OCI-LY3 (cell line): ENCODE results near the gene POU5F1.
"Not testable (repeated sequence)": the region's sequence is repeated elsewhere in the genome, so short reads cannot be mapped to it uniquely, and the experiment has no call there.

ENCODE experiments used
- H2AFZ ChIP-seq: fragments of 200-600, 300-600 bp; shearing (Covaris generic); 2 replicates; pipeline ENCODE4 v1.6.0; 2014; ENCODE audit warnings: antibody characterized with exemption, low read depth, low read length
- H3K27ac ChIP-seq: fragments of 200-600, 300-600 bp; sonication (generic); 2 replicates; pipeline ENCODE4 v1.5.1; 2014; ENCODE audit warnings: mild to moderate bottlenecking, low read length, moderate library complexity, mixed read lengths
- H3K27me3 ChIP-seq: fragments of 200-600, 300-600 bp; sonication (generic); 2 replicates; pipeline ENCODE4 v1.6.1; 2014; ENCODE audit warnings: low read depth, low read length, mixed read lengths
- H3K36me3 ChIP-seq: fragments of 200-600, 300-600 bp; sonication (generic); replicated peaks from 2 replicates; pipeline ENCODE3; 2014; ENCODE audit warnings: low read depth, low read length, mixed read lengths
- H3K4me1 ChIP-seq: fragments of 300-600, 200-600 bp; sonication (generic); 2 replicates; pipeline ENCODE4 v1.6.1; 2014; ENCODE audit warnings: low read length, mixed read lengths
- H3K4me2 ChIP-seq: fragments of 200-600, 300-600 bp; sonication (generic); 2 replicates; pipeline ENCODE4 v1.6.1; 2014; ENCODE audit warnings: low read length, mixed read lengths
- H3K4me3 ChIP-seq: fragments of 300-600, 200-600 bp; sonication (generic); 2 replicates; pipeline ENCODE4 v1.5.1; 2014; ENCODE audit warnings: antibody characterized with exemption, mild to moderate bottlenecking, low read length, moderate library complexity
- H3K79me2 ChIP-seq: fragments of 300-600, 200-600 bp; shearing (Covaris generic); 2 replicates; pipeline ENCODE4 v1.6.1; 2014; ENCODE audit warnings: mild to moderate bottlenecking, low read length, mixed read lengths
- H3K9ac ChIP-seq: fragments of 300-600, 200-600 bp; shearing (Covaris generic); 2 replicates; pipeline ENCODE4 v1.6.0; 2014; ENCODE audit warnings: mild to moderate bottlenecking, low read length, moderate library complexity
- H3K9me3 ChIP-seq: fragments of 200-600, 300-600 bp; shearing (Covaris generic); 2 replicates; pipeline ENCODE4 v1.6.1; 2014; ENCODE audit warnings: low read length, mixed read lengths; ENCODE audit not compliant: insufficient read depth
- H4K20me1 ChIP-seq: fragments of 200-600, 300-600 bp; sonication (generic); 2 replicates; pipeline ENCODE4 v1.6.1; 2016; ENCODE audit warnings: low read length, mixed read lengths; ENCODE audit not compliant: insufficient read depth
- CTCF ChIP-seq: fragments of 200-600, 300-600 bp; sonication (generic); IDR thresholded peaks from 2 replicates; pipeline ENCODE4 v1.5.1; 2014; ENCODE audit warnings: antibody characterized with exemption, low read length, low read depth
- EZH2phosphoT487 ChIP-seq: fragments of 200-600 bp; shearing (Covaris generic); IDR thresholded peaks from 2 replicates; pipeline ENCODE4 v1.6.1; 2018; ENCODE audit warnings: antibody characterized with exemption, mixed run types, low read depth

POU5F1 gene

DNA sequence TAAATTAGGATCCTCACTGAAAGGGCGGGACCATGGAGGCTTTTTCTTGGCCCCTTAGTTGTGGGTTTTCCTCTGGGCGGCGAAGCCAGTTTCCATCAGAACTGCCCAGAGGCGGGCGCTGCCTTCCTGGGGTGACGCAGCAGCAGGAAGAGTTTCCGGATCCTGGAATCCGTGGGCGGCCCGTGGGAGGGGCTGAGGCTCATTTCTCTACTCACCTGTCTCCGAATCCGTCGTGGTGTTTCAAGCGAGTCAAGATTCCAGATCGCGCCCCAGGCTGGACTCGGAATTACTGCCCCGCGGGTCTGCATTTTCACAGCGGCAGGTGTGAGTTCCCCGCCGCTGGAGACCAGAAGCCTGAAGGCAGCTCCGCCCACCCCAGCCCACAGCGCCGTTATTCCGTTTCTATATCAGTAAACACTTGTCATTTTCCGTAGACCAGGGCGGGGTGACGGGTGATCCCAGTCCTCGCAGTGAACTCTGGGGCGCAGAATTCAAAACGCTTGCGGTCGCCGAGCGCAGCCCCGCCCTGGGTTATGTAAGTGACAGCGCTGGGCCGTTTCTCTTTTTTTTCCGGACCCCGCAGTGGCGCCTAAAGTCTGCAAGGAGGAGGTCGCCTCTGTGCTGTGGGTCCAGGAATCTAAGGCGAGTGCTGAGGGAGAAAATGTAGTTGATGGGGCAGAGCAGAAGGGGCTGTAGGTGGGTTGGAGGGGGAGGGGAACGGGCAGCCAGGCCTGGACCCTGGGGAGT is 27.2 kb upstream of the POU5F1 start:
- Histone ChIP-seq H3K9me3 (peaks cover 10% of the 10 kb centered on the region; the same call in 1 of the 2 replicates), H2AFZ (no peak overlapping the region; the same call in 1 of the 2 replicates)

DNA sequence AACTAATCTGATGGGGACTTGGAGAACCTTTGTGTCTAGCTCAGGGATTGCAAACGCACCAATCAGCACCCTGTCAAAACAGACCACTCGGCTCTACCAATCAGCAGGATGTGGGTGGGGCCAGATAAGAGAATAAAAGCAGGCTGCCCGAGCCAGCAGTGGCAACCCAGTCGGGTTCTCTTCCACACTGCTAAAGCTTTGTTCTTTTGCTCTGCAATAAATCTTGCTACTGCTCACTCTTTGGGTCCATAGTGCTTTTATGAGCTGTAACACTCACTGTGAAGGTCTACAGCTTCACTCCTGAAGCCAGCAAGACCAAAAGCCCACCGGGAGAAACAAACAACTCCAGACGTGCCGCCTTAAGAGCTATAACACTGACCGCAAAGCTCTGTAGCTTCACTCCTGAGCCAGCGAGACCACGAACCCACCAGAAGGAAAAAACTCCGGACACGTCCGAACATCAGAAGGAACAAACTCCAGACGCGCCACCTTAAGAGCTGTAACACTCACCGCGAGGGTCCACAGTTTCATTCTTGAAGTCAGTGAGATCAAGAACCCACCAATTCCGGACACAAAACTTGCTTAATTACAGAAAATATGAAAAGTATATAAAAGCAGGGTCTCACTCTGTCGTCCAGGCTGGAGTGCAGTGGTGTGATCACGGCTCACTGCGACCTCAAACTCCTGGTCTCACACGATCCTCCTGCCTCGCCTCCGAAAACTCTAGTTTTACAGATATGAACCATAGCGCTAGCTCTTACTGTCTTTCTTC is 26.0 kb upstream of the POU5F1 start:
- not testable (repeated sequence) for H4K20me1 ChIP-seq, H3K27ac ChIP-seq, H3K9ac ChIP-seq, H2AFZ ChIP-seq, H3K27me3 ChIP-seq
- Histone ChIP-seq H3K79me2 (peaks cover 34% of the 10 kb centered on the region), H3K4me3 (peak overlapping the region; percentile 91), H3K36me3 (peaks cover 20% of the 10 kb centered on the region), H3K9me3 (peaks cover 10% of the 10 kb centered on the region; the same call in 1 of the 2 replicates), H3K4me1 (peaks cover 15% of the 10 kb centered on the region), H3K4me2 (peak overlapping the region; percentile 73)

More for the DNA sequence above, 27.2 kb upstream of the POU5F1 start:
- no peaks in the 10 kb centered on the region for H3K27me3 ChIP-seq
- peak overlapping the region; percentile 90 for H3K27ac ChIP-seq
- H3K36me3 ChIP-seq = peaks cover 21% of the 10 kb centered on the region
- peak overlapping the region; percentile 91 for H3K4me3 ChIP-seq
- H3K79me2 ChIP-seq = peaks cover 39% of the 10 kb centered on the region
- peaks cover 28% of the 10 kb centered on the region for H3K4me1 ChIP-seq
- TF ChIP-seq CTCF (no peak), EZH2phosphoT487 (no peak)
- H3K4me2 ChIP-seq = peak overlapping the region; percentile 73
- peak overlapping the region; percentile 94 for H3K9ac ChIP-seq
- no peaks in the 10 kb centered on the region for H4K20me1 ChIP-seq

DNA sequence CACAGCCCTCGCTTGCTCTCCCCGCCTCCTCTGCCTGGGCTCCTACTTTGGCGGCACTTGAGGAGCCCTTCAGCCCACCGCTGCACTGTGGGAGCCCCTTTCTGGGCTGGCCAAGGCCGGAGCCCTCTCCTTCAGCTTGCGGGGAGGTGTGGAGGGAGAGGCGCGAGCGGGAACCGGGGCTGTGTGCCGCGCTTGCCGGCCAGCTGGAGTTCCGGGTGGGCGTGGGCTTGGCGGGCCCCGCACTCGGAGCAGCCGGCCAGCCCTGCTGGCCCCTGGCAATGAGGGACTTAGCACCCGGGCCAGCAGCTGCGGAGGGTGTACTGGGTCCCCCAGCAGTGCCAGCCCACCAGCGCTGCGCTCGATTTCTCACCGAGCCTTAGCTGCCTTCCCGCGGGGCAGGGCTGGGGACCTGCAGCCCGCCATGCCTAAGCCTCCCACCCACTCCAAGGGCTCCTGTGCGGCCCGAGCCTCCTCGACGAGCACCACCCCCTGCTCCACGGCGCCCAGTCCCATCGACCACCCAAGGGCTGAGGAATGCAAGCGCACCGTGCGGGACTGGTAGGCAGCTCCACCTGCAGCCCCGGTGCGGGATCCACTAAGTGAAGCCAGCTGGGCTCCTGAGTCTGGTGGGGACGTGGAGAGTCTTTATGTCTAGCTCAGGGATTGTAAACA is 25.0 kb upstream of the POU5F1 start:
- not testable (repeated sequence) for H3K9me3 ChIP-seq, H3K4me2 ChIP-seq, H3K4me3 ChIP-seq, H2AFZ ChIP-seq, H3K27ac ChIP-seq, H3K27me3 ChIP-seq, H4K20me1 ChIP-seq, H3K9ac ChIP-seq
- Histone ChIP-seq H3K79me2 (peaks cover 26% of the 10 kb centered on the region), H3K4me1 (peaks cover 15% of the 10 kb centered on the region), H3K36me3 (peaks cover 13% of the 10 kb centered on the region)

GRCh38 chr6:31194061-31194834 is 23.8 kb upstream of the POU5F1 start:
- no peak overlapping the region for H3K9ac ChIP-seq
- H2AFZ ChIP-seq = no peak overlapping the region
- no peak overlapping the region for H3K27ac ChIP-seq
- H3K79me2 ChIP-seq = peaks cover 14% of the 10 kb centered on the region
- H3K36me3 ChIP-seq = peaks cover under 1% of the 10 kb centered on the region
- no peaks in the 10 kb centered on the region for H3K9me3 ChIP-seq
- peaks cover 20% of the 10 kb centered on the region for H3K4me1 ChIP-seq
- H4K20me1 ChIP-seq = no peaks in the 10 kb centered on the region
- no peaks in the 10 kb centered on the region for H3K27me3 ChIP-seq
- TF ChIP-seq CTCF (no peak), EZH2phosphoT487 (no peak)
- H3K4me3 ChIP-seq = no peak overlapping the region
- H3K4me2 ChIP-seq = no peak overlapping the region
